ENCODE results near the gene CHST1.

DNA sequence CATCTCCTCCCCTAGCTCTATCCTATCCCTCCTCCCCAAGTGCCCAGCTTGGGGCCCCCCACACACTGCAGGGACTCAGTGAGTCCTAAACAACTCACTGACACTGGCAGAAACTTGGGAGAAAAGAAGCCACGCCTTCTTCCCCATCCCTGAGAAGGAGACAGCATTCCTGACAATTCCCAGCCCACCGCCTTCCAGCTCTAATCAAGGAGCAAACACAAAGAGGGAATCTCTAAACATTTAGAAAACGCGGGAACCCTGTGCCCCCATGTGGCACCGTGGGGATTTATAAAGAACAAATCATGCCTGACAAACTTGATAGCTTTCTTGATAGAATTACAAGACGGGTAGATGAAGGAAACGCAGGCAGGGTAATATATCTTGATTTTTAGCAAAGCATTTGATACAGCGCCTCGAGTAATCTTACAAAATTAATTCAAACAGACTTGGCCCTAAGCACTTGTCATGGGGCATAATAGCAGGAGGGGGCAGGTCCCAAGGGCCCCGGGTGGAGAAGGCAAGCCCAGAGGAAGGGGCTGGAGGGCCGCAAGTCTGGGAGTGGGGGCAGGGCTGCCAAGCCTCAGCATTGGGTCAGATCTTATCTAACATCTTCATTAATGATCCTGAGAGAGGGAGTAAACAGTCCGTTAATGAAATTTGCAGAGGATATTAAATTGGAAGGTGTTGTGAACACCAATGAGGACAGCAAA, 4.5 kb downstream of the CHST1 start:
- TF ChIP-seq, protein P1, sequence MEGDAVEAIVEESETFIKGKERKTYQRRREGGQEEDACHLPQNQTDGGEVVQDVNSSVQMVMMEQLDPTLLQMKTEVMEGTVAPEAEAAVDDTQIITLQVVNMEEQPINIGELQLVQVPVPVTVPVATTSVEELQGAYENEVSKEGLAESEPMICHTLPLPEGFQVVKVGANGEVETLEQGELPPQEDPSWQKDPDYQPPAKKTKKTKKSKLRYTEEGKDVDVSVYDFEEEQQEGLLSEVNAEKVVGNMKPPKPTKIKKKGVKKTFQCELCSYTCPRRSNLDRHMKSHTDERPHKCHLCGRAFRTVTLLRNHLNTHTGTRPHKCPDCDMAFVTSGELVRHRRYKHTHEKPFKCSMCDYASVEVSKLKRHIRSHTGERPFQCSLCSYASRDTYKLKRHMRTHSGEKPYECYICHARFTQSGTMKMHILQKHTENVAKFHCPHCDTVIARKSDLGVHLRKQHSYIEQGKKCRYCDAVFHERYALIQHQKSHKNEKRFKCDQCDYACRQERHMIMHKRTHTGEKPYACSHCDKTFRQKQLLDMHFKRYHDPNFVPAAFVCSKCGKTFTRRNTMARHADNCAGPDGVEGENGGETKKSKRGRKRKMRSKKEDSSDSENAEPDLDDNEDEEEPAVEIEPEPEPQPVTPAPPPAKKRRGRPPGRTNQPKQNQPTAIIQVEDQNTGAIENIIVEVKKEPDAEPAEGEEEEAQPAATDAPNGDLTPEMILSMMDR (IDR thresholded peaks at IDR 0.05): no peak
- no peak for TF ChIP-seq POLR2A (IDR thresholded peaks at IDR 0.05)

Data from ovary (tissue), 3 donors.